ENCODE results near the gene DLGAP5. TPM values are rescaled to one million over a fixed set of nuclear protein-coding genes. Genes with fewer than 3 reads are reported as not detected.

The DLGAP5 gene
- total RNA-seq, 4 donors from 2014 or later = 4.6 to 16.8 (median 9.0) TPM

DNA sequence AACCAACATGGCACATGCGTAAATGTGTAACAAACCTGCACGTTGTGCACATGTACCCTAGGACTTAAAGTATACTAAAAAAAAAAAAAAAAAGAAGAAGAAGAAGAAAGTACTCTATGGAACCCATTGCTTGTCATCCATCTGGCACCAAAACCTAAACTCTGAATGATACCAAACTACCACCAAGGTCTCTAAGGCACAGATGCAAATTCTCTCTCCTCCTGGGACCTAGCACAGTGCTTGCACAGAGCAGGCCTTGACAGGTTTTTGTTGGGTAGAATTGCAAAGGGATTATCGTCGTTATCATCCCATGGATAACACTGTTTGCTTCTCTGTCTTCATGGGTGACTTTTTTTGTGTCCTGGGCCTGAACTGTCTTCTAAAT is 75.5 kb downstream of the DLGAP5 start:
- 71 to 72% methylated on average over 4 of the region's 4 CpGs for WGBS, 2 donors

DNA sequence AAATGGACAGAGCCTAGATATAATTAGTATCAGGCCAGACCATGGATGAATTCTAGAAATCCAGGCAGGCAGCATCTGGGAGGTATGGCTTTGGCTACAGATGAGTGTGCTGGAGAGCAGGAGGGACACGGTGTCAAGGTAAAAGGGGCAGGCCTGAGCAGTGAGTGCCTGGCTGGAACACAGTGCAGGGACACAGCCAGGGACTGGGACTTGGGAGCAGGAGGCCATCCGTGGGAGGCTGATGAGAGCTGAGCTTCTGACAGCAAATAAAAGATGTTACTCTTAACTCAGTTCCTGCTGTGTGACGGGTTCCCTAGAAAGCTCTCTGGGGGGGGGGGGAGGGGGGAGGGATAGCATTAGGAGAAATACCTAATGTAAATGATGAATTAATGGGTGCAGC is 75.9 kb downstream of the DLGAP5 start:
- Histone ChIP-seq H3K36me3 (no peaks in the 10 kb centered on the region), H3K9me3 (no peaks in the 10 kb centered on the region), H3K27ac (no peak overlapping the region), H3K4me1 (peaks cover 6 to 50% (median 27%) of the 10 kb centered on the region in 3 donors), H3K4me3 (no peak overlapping the region), H3K27me3 (no peaks in the 10 kb centered on the region)
- no peak for TF ChIP-seq POLR2A (IDR thresholded peaks at IDR 0.05)
- TF ChIP-seq, protein P1, sequence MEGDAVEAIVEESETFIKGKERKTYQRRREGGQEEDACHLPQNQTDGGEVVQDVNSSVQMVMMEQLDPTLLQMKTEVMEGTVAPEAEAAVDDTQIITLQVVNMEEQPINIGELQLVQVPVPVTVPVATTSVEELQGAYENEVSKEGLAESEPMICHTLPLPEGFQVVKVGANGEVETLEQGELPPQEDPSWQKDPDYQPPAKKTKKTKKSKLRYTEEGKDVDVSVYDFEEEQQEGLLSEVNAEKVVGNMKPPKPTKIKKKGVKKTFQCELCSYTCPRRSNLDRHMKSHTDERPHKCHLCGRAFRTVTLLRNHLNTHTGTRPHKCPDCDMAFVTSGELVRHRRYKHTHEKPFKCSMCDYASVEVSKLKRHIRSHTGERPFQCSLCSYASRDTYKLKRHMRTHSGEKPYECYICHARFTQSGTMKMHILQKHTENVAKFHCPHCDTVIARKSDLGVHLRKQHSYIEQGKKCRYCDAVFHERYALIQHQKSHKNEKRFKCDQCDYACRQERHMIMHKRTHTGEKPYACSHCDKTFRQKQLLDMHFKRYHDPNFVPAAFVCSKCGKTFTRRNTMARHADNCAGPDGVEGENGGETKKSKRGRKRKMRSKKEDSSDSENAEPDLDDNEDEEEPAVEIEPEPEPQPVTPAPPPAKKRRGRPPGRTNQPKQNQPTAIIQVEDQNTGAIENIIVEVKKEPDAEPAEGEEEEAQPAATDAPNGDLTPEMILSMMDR (IDR thresholded peaks at IDR 0.05) = no peak
- WGBS, 2 donors = 63 to 68% methylated on average over 1 to 3 of the region's 3 CpGs
- intact Hi-C loops (cut with DNase I) = no loop called here
- no peak for DNase-seq

More for the DNA sequence above, 75.5 kb downstream of the DLGAP5 start:
- TF ChIP-seq POLR2A (IDR thresholded peaks at IDR 0.05) = no peak
- TF ChIP-seq, protein P1 (IDR thresholded peaks at IDR 0.05) = no peak
- intact Hi-C loops (cut with DNase I) = no loop called here
- H3K27ac ChIP-seq = peak overlapping the region in 1 of 4 donors; percentile 15
- peaks cover 10 to 54% (median 31%) of the 10 kb centered on the region in 3 donors for H3K4me1 ChIP-seq
- H3K27me3 ChIP-seq = no peaks in the 10 kb centered on the region
- H3K36me3 ChIP-seq = no peaks in the 10 kb centered on the region
- no peaks in the 10 kb centered on the region for H3K9me3 ChIP-seq
- DNase-seq = no peak
- no peak overlapping the region for H3K4me3 ChIP-seq

DNA sequence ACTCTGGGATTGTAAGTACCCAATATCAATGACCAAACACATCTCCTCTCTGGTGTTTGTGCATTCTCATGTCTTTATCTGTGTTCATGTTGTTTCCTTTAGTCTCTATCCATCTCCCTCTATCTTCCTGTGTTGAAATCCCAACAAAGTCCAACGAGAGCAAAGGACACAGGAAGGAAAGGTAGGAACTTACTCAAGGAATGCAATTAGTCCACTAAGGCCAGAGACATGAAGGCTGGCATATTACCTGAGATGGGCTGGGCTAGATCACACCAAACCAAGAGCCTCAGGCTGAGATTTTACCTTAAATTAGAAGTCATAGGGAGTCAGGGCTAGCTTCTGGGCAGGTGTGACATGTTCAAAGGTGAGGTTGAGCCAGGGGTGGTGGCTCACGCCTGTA is 76.7 kb downstream of the DLGAP5 start:
- Histone ChIP-seq H3K4me1 (peaks cover 4 to 43% (median 23%) of the 10 kb centered on the region in 3 donors), H3K9me3 (no peaks in the 10 kb centered on the region), H3K4me3 (no peak overlapping the region), H3K27ac (no peak overlapping the region), H3K36me3 (no peaks in the 10 kb centered on the region), H3K27me3 (no peaks in the 10 kb centered on the region)
- 70 to 85% methylated on average over 2 of the region's 2 CpGs for WGBS, 2 donors
- TF ChIP-seq, protein P1 (IDR thresholded peaks at IDR 0.05) = no peak
- TF ChIP-seq POLR2A (IDR thresholded peaks at IDR 0.05) = no peak
- intact Hi-C loops (cut with DNase I) = no loop called here
- DNase-seq = no peak

DNA sequence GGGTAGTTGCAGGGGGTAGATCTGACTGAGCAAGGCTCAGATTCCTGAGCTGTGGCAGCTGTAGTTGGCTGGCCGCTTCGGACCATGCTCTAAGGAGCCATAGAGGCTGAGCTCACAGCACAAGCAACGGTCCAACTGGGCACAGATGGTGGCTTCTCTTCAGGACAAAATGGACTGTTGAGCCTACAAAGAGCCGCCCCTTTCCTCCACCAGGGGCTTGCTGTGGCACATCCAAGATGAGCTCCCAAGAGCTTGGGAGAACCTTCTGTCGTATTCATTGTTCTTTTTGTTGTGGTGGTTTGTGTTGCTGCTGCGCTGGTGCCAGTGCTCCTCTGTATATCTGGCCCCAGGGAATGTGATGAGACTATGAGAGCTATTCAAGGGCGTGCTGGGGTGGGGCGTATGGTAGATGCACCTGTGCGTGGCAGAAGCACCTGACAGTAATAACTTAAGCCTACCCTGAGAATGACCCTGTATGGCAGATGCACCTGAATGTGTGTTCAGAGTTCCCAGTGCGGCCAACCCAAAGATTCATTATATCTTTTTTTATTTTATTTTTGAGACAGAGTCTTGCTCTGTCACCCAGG is 80.2 kb downstream of the DLGAP5 start:
- WGBS, 2 donors = 79 to 90% methylated on average over 8 of the region's 10 CpGs

DNA sequence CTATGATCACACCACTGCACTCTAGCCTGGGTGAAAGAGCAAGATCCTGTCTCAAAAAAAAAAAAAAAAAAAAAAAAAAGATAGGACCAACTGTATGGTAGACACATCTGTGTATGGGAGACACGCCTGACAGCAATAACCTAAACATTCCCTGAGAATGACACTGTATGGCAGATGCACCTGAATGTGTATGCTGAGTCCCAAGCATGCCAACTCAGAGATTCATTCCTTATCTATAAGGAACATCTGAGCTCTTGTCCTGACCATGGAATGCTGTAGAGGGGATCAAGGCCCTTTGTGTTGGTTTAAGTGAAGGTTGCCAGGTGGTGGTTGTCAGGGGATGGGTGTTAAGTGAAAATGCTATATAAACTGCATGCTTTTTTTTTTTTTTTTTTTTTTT is 81.5 kb downstream of the DLGAP5 start:
- no peak for DNase-seq
- no peaks in the 10 kb centered on the region for H3K9me3 ChIP-seq
- intact Hi-C loops (cut with DNase I) = no loop called here
- no peaks in the 10 kb centered on the region for H3K27me3 ChIP-seq
- peak overlapping the region in 1 of 4 donors; percentile 95 for H3K27ac ChIP-seq
- H3K36me3 ChIP-seq = no peaks in the 10 kb centered on the region
- whole genome bisulfite sequencing, 2 donors = 90 to 94% methylated on average over 1 of the region's 1 CpG
- no peak overlapping the region for H3K4me3 ChIP-seq
- TF ChIP-seq, protein P1 (IDR thresholded peaks at IDR 0.05) = no peak
- TF ChIP-seq POLR2A (IDR thresholded peaks at IDR 0.05) = no peak
- peaks cover 13 to 53% (median 23%) of the 10 kb centered on the region in 3 donors for H3K4me1 ChIP-seq

More for the DNA sequence above, 80.2 kb downstream of the DLGAP5 start:
- TF ChIP-seq, protein P1 (IDR thresholded peaks at IDR 0.05) = no peak
- TF ChIP-seq POLR2A (IDR thresholded peaks at IDR 0.05) = no peak
- no peak for DNase-seq
- H3K9me3 ChIP-seq = no peaks in the 10 kb centered on the region
- H3K27ac ChIP-seq = no peak overlapping the region
- no peaks in the 10 kb centered on the region for H3K27me3 ChIP-seq
- intact Hi-C loops (cut with DNase I) = no loop called here
- no peaks in the 10 kb centered on the region for H3K36me3 ChIP-seq
- peaks cover 13 to 43% (median 22%) of the 10 kb centered on the region in 3 donors for H3K4me1 ChIP-seq
- H3K4me3 ChIP-seq = no peak overlapping the region

Data from esophagus squamous epithelium (tissue), 5 donors.